ENCODE results near the gene SNUPN. TPM values are rescaled to one million over a fixed set of nuclear protein-coding genes. Genes with fewer than 3 reads are reported as not detected.

SNUPN gene
- total RNA-seq, 1 experiment from 2014 or later = 27.9 TPM

DNA sequence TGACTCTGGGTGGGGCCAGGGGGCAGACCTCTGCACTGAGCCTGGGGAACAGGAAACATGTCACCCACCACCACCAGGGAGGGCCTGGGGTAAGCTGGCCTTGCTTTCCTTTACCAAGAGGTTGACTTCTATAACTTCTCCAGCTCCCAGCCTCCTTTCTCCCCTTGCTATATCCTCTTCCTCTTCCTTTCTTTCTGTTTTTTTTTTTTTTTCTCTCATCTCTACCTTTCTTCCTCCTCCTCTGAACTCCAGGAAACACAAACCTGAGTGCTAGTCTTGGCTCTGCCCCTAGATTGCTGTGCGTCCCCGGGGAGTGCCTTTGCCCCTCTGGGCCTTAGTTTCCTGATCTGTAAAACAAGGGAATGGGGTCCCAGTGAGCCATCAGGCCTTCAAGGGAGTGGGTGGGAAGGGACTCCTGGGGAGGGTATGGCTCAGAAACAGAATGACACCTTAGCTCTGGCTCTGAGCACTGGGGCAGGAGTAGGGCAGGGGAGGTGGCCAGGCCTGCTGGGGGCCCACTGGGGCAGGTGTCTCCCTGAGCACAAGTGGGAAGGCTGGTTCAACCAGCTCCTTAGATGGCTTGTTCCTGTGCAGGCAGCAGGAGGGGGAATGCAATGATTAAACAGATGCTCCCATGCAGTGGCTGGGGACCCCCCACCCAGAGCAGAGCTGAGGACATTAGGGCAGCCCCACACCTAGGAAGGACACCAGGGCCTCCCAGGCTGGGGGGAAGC, 26.5 kb upstream of the SNUPN start (continued):
- TF ChIP-seq MYBL2 (CRISPR knock-in tag; IDR thresholded peaks at IDR 0.05) = no peak
- TF ChIP-seq, protein P1, sequence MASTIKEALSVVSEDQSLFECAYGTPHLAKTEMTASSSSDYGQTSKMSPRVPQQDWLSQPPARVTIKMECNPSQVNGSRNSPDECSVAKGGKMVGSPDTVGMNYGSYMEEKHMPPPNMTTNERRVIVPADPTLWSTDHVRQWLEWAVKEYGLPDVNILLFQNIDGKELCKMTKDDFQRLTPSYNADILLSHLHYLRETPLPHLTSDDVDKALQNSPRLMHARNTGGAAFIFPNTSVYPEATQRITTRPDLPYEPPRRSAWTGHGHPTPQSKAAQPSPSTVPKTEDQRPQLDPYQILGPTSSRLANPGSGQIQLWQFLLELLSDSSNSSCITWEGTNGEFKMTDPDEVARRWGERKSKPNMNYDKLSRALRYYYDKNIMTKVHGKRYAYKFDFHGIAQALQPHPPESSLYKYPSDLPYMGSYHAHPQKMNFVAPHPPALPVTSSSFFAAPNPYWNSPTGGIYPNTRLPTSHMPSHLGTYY (CRISPR knock-in tag; IDR thresholded peaks at IDR 0.05) = no peak
- no peak for TF ChIP-seq GTF2I (CRISPR knock-in tag; conservative IDR thresholded peaks at IDR 0.05)

DNA sequence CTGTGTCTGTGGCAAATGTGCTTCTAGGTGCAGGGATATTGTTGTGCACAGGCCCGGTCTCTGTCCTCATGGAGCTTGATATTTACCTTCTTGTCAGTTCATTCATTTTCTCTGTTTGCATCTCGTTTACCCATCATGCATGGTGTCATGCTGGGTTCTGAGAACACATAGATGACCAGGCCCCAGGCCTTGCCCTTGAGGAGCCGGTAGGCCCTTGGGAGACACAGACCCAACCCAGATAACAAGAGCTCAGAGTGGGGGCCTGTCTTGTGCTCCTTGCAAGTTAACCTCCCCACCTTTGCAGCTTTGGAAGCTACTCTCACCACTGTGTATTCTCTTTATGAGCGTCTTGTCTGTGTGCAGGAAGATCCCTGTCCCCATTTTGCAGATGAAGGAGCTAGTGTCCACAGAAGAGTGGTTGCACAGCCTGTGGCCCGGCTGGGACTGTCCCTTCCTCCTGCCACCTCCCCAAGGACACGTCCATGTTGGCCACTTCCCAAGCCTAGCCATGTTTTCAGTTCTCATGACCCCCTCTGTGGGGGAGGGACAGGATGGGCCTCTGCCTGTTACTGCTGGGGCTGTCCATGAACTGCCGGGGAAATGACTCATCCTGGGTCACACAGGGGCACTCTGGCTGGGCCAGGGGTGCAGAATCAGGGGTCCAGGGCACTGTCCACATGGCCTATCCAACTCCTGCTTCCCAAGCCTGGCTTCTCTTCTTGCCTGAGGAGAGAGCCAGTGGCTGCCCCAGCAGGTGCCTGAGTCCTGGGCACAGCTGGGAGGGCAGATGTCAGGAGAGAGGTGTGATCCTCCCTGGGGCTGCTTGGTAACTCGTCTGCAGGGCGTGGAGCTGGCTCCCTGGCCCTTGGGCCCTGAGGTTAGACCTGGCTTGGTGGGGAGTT, 25.6 kb upstream of the SNUPN start:
- Mint-ChIP-seq H3K27ac (peak overlapping the region; percentile 77), H3K4me3 (peak overlapping the region; percentile 91), H3K36me3 (peaks cover 15% of the 10 kb centered on the region), H3K27me3 (ENCODE audit: low read depth) (peaks cover 9% of the 10 kb centered on the region), H3K4me1 (peaks cover 58% of the 10 kb centered on the region), H3K9me3 (no peaks in the 10 kb centered on the region)
- TF ChIP-seq NR3C1 (CRISPR knock-in tag; conservative IDR thresholded peaks at IDR 0.05; ENCODE audit: low read depth) = no peak
- TF ChIP-seq, protein P2, sequence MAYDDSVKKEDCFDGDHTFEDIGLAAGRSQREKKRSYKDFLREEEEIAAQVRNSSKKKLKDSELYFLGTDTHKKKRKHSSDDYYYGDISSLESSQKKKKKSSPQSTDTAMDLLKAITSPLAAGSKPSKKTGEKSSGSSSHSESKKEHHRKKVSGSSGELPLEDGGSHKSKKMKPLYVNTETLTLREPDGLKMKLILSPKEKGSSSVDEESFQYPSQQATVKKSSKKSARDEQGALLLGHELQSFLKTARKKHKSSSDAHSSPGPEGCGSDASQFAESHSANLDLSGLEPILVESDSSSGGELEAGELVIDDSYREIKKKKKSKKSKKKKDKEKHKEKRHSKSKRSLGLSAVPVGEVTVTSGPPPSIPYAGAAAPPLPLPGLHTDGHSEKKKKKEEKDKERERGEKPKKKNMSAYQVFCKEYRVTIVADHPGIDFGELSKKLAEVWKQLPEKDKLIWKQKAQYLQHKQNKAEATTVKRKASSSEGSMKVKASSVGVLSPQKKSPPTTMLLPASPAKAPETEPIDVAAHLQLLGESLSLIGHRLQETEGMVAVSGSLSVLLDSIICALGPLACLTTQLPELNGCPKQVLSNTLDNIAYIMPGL (CRISPR knock-in tag; IDR thresholded peaks at IDR 0.05) = no peak
- peak; percentile 16; the same call in 1 of the 2 replicates for TF ChIP-seq GABPB1 (CRISPR knock-in tag; IDR thresholded peaks at IDR 0.05)
- TF ChIP-seq, protein P3, sequence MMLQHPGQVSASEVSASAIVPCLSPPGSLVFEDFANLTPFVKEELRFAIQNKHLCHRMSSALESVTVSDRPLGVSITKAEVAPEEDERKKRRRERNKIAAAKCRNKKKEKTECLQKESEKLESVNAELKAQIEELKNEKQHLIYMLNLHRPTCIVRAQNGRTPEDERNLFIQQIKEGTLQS (CRISPR knock-in tag; conservative IDR thresholded peaks at IDR 0.05) = no peak
- TF ChIP-seq ZNF263 (CRISPR knock-in tag; IDR thresholded peaks at IDR 0.05; ENCODE audit: low read depth) = no peak
- POLR2A ChIA-PET = interaction anchor here (0.7 to 1.2 kb wide), 4 partner anchors 11 to 283 kb away, joined by 3 to 5 read pairs (median 4); partner anchors contain the start of gene IMP3
- no peak for DNase-seq (ENCODE audit: low spot score)
- CTCF ChIA-PET = interaction anchor here (1.0 to 1.2 kb wide), 2 partner anchors 36 to 72 kb away, joined by 3 to 4 read pairs; partner anchors contain the start of gene PTPN9
- no peak for ATAC-seq

DNA sequence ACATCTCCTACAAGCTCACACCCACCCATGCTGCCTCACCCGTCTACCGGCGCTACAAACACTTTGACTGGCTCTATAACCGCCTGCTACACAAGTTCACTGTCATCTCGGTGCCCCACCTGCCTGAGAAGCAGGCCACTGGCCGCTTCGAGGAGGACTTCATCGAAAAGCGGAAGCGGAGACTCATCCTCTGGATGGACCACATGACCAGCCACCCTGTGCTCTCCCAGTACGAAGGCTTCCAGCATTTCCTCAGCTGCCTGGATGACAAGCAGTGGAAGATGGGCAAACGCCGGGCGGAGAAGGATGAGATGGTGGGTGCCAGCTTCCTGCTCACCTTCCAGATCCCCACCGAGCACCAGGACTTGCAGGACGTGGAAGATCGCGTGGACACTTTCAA, 24.3 kb upstream of the SNUPN start:
- Mint-ChIP-seq H3K36me3 (peaks cover 15% of the 10 kb centered on the region), H3K27ac (peak overlapping the region; percentile 54; the same call in 1 of the 2 replicates), H3K9me3 (no peaks in the 10 kb centered on the region), H3K4me1 (peaks cover 60% of the 10 kb centered on the region), H3K4me3 (peak overlapping the region; percentile 91), H3K27me3 (ENCODE audit: low read depth) (peaks cover 22% of the 10 kb centered on the region)
- DNase-seq (ENCODE audit: low spot score) (no peak), ATAC-seq (no peak)
- POLR2A ChIA-PET = interaction anchor here (0.8 to 1.0 kb wide), 2 partner anchors 10 to 23 kb away, joined by 3 to 5 read pairs; partner anchors contain the start of gene IMP3
- CTCF ChIA-PET = interaction anchor here (0.6 kb wide), 1 partner anchor 9 kb away, joined by 3 read pairs; no protein-coding TSS in a partner anchor
- TF ChIP-seq SP1 (CRISPR knock-in tag; conservative IDR thresholded peaks at IDR 0.05) (no peak), TCF7 (CRISPR knock-in tag; IDR thresholded peaks at IDR 0.05; ENCODE audit: low read depth) (no peak), CREM (CRISPR knock-in tag; IDR thresholded peaks at IDR 0.05) (no peak), GRHL2 (CRISPR knock-in tag; IDR thresholded peaks at IDR 0.05; ENCODE audit: insufficient replicate concordance, severe bottlenecking) (no peak), CREB1 (CRISPR knock-in tag; IDR thresholded peaks at IDR 0.05) (no peak), CBFB (CRISPR knock-in tag; IDR thresholded peaks at IDR 0.05; ENCODE audit: low read depth) (no peak)
- TF ChIP-seq, protein P2 (CRISPR knock-in tag; IDR thresholded peaks at IDR 0.05) = no peak
- TF ChIP-seq, protein P4, sequence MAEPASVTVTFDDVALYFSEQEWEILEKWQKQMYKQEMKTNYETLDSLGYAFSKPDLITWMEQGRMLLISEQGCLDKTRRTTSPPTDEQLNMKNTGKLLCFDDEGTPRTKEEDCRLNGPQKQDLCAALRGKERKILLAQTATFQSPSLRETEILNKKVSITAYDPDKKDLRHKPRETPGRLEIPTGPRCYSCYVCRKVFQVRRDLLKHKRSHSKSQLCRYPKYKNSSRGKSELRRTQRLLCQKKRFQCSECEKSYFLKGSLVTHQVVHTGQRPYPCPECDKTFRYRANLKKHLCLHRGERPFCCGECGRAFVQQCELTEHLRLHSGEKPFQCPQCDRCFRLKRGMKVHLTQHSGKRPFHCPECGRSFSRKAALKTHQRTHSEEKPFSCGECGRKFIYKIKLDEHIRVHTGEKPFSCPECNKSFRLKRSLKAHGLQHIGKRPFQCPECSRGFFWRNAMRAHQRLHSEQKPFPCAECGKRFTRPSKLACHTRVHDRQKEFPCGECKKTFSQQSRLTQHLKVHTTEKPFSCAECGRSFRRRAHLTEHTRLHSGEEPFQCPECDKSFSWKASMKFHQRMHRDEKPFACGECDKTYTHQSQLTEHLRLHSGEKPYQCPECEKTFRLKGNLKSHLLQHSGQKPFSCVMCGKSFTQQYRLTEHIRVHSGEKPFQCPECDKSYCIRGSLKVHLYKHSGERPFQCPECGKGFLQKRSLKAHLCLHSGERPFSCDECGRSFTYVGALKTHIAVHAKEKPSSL (CRISPR knock-in tag; conservative IDR thresholded peaks at IDR 0.05) = no peak
- TF ChIP-seq, protein P5, sequence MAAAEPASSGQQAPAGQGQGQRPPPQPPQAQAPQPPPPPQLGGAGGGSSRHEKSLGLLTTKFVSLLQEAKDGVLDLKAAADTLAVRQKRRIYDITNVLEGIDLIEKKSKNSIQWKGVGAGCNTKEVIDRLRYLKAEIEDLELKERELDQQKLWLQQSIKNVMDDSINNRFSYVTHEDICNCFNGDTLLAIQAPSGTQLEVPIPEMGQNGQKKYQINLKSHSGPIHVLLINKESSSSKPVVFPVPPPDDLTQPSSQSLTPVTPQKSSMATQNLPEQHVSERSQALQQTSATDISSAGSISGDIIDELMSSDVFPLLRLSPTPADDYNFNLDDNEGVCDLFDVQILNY (CRISPR knock-in tag; IDR thresholded peaks at IDR 0.05) = no peak
- TF ChIP-seq, protein P6, sequence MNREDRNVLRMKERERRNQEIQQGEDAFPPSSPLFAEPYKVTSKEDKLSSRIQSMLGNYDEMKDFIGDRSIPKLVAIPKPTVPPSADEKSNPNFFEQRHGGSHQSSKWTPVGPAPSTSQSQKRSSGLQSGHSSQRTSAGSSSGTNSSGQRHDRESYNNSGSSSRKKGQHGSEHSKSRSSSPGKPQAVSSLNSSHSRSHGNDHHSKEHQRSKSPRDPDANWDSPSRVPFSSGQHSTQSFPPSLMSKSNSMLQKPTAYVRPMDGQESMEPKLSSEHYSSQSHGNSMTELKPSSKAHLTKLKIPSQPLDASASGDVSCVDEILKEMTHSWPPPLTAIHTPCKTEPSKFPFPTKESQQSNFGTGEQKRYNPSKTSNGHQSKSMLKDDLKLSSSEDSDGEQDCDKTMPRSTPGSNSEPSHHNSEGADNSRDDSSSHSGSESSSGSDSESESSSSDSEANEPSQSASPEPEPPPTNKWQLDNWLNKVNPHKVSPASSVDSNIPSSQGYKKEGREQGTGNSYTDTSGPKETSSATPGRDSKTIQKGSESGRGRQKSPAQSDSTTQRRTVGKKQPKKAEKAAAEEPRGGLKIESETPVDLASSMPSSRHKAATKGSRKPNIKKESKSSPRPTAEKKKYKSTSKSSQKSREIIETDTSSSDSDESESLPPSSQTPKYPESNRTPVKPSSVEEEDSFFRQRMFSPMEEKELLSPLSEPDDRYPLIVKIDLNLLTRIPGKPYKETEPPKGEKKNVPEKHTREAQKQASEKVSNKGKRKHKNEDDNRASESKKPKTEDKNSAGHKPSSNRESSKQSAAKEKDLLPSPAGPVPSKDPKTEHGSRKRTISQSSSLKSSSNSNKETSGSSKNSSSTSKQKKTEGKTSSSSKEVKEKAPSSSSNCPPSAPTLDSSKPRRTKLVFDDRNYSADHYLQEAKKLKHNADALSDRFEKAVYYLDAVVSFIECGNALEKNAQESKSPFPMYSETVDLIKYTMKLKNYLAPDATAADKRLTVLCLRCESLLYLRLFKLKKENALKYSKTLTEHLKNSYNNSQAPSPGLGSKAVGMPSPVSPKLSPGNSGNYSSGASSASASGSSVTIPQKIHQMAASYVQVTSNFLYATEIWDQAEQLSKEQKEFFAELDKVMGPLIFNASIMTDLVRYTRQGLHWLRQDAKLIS (CRISPR knock-in tag; IDR thresholded peaks at IDR 0.05; ENCODE audit: borderline replicate concordance) = no peak

All from WTC11 (cell line).